Measurements from ENCODE around the gene SEPTIN3.

Gene SEPTIN3

DNA sequence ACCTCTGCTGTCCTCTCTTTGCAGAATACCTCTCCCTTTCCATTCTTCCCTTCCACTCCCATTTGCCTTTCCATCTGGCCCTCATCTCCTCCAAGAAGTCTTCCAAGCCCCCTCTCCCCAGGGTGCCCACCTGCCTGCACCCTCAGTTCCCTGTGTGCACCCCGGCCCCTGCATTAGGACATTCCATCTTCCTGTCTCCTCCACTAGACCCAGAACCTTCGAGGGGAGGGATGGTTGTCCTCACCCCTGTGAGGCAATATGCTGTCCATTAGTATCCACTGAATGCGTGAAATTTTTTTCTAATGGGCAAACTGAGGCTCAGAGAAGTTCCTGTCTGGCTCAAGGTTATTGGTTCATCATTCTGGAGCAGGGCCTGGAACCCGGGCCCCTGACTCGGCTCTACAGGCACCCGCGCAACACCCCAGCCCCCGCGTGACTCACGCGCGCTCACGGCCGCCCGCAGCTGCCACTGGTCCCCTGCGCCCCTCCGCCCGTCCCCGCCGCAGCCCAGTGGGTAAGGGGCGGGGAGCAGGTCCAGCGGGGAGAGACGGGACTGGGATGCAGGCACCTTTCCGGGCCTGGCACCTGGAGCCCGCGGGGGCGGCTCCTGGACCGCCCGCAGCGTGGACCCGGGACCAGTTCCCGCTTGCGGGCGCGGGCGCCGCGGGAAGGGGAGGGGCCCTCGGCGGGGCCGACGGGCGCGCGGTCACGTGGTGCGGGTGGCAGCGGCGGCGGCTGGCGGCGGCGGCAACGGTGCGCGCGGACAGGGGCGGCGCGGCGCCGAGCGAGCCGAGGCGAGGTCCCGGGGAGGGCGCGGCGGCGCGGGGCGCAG, 7.0 kb downstream of the SEPTIN3 start:
- DNase-seq = peak; percentile 75

DNA sequence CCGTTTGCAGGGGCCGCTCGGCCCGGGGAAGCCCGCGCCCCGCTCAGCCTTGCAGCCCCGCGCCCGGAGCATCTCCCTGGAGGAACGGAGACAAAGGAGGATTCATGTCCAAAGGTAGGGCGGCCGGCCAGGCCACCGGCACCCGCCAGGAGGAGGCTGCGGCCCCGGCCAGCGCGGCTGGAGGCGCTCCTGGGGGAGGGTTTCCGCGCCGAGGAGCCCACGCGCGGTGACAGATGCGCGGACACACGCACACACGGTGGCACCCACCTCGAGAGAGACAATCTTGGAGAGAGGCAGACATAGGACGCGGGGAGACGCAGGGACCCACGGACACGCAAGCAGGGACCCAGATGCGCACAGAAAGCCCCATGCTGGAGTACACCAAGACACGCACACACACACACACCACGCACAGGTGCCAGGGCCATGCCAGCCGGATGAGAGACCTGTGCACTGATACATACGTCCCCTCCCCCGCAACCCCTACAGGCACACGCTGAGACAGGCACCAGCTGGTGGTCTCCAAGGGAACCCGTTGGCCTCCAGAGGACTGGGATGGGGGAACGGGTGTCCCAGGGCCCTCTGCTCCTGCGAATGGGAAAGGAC, 7.8 kb downstream of the SEPTIN3 start:
- peak; percentile 77 for DNase-seq

DNA sequence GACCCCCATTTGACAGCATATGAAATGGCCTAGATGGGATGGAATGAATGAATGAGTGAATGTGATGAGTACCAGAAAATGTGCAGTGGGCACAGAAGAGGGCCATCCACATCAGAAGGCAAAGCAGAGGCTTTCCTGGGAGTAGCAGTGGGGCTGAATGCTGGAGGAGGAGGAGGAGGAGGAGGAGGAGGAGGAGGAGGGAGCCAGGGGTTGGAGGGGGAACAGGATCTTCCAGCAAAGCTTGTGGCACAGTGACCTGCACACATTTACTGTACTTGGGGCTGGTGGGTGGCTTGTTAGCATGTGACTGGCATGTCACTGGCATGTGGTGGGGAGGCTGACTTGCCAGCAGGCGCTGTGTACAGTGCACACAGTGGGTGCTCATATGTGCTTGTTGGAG, 9.5 kb downstream of the SEPTIN3 start:
- DNase-seq = no peak

DNA sequence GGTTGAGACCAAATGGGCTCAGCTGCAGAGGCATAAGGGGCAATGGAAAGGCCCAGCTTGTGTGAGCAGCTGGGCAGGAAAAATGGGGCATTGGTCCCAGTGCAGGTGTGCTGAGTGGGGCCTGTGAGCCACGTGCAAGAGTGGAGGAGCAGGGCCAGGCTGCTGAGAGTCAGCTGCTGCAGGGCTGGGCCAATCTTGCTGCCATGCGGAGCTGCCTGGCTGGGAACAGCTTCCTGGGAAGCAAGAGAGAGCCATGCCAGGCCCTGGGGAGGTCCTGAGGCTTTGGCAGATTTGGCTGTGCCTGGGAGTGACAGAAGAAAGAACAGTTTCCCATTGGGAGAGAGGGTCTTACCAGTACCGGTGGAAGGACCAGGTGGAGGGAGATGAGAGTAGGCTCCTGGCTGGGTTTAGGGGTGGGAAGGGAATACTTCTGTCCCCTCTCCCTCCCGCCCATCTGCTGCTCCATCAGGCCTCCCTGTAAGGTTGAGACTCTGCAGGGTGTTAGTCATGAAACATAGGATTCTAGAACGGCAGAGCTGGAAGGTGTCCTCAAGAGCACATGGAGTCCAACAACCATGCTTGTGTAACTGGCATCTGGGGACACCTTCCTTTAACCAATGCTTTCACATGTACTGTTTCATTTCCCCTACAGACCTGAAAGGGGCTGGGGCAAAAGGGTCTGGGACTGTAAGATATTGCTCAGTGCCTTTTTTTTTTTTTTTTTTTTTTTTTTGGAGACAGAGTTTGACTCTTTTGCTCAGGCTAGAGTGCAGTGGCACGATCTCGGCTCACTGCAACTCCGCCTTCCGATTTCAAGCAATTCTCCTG, 10.4 kb downstream of the SEPTIN3 start:
- no peak for DNase-seq

DNA sequence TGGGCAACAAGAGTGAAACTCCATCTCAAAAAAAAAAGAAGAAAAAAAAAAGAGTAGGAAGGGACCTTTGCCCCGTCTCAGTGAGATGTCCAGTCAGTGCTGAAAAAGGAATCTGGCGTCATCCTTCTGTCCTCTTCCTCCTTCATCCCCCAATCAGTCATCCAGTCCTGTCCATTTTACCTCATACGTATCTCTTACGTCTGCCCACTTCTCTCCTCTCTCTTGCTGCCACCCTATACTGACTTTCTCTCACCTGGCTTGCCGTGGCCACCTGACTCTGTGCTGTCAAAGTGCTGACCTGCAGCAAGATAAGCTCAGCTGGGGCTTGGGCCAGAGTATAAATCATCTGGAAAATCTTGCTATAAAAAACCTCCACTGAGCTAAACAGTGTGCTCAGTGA, 13.6 kb downstream of the SEPTIN3 start:
- no peak for DNase-seq

DNA sequence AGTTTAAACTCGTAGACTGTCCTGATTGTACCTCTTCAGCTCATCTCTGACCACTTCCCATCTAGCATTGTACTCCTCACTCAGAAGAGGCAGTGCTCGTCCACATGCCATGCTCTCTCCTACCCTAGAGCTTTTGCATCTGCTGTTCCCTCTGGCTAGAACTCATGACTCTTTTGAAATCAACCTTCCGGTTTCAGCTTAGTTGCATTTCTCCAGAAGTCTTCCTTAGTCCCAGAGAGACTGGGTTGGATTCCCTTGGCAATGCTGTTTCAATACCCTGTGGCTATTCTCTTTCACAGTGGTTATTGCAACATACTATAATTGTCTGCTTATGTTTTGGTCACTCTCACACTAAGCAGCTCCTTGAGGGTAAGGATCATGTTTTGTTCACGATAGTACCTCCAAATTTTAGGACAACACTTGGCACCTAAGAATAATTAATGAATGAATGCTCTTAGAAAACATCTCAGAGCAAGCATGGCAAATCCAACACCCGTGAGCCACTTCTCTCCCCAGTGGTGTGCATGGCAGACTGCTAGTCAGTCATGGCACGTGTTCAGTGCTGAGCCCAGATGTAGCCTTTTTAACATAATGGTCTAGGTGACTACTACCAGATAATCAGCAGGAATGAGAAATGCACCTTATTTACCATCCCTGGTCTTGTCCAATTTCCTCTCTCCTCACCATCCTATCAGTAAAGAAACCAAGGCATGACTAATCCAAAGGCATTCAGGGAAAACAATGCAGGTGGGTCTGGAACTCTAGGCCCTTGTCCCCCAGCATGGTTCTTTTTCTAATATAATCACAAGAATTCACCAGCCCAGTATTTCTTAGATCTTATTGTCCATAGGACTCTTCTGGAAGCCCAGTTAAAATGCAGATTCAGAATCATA, 14.5 kb downstream of the SEPTIN3 start:
- no peak for DNase-seq

DNA sequence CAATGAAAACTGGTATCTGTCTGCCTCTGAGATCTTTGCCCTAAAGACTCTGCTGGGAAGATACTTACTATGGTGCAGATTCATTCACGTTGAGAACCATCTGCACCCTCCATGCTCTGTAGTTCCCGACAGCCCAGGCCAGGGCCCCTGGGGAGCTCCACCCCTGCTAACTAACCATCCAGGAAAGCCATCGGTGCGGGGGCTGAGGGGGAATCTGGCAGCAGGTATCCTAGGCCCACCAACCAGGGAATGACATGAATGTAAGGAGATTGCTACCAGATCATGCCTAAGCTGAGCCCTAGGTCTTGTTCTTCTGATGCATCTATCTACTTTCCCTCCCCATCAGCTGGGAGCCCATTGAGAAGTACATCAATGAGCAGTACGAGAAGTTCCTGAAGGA, 18.0 kb downstream of the SEPTIN3 start:
- DNase-seq = no peak

DNA sequence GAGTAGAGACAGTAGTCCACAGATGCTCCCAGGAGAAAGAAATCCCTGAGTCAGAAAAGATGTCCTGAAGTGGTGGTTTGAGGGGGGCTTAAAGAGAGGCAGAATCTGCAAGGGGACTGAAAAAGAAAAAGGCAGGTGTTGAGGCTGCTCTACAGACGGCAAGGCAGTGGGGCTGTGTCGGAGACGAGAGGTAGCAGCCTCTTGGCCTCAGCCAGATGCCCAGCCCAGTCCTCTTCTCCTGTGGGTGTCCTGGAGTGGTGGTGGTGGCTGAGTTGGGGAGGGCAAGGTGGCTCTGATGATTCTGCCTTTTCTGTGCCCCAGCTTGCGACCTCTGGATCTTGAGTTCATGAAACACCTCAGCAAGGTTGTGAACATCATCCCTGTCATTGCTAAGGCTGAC, 20.0 kb downstream of the SEPTIN3 start:
- no peak for DNase-seq

DNA sequence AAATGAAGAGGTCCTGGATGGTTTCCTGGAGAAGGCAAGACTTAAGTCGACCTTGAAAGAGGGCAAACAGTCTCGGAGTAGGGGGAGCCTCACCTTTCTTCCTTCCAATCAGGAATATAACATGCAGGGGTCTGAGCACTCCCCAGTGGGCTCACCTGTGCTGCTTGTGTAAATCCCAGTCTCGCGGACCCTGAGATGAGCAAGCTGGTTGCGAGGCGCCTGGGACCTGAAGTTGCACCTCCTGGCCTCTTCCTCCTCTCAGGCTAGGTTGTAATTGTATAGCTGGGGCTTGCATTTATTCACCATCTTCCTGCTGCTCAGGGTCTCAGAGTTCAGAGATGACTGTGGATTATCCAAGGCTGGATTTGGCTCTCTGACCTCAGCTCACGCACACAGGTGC, 21.9 kb downstream of the SEPTIN3 start:
- no peak for DNase-seq

DNA sequence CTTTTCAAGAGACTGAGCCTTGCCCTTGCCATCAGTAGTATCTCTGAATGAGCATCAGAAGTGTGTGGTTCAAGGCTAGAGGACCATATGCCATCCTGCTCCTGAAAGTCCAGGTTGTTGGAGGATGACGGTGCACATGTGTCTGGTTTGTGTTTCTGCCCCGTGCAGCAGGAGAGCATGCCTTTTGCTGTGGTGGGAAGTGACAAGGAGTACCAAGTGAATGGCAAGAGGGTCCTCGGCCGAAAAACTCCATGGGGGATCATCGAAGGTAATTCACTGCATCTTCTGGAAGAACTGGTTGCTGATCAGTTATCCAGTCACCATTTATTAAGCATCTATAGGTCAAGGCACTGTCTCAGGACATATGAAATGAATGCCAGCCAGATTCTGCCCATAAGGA, 23.3 kb downstream of the SEPTIN3 start:
- no peak for DNase-seq

DNA sequence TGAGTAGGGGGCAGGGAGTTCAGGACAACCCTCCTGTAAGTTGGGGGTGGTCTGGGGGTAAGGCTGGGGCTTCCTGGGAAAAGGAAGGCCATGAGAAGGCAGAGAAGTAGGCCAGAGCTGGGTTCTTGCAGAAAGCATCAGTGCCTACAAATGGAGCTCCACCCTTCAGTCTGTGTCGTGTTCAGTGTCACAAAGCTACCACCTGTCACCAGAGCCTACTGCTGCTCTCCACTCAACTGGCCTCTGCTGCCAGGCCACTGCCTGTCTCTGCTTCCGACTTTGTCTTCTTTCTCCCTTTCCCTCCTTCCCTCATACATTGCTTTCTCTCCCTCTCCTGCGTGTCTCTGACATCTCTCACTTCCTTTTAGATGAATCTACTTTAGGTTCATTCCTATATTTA, 26.0 kb downstream of the SEPTIN3 start:
- no peak for DNase-seq

DNA sequence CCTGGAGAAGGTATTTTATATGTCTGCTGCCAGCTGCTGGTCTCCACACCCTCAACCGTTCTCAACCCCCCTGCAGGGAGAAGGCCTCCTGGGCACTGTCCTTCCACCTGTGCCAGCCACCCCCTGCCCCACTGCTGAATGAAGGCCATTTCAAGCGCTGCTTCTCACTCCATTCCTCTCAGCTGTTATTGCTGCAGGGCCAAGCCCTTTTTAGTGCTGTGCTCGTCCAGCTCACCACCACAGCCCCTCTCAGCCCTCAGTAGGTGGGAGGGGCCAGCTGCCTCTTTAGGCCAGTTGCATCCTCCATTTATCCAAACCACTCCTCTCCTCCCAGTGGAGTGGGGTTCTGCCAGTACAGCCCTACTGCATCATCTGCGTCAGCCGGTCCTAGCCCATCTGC, 27.6 kb downstream of the SEPTIN3 start:
- DNase-seq = no peak

DNA sequence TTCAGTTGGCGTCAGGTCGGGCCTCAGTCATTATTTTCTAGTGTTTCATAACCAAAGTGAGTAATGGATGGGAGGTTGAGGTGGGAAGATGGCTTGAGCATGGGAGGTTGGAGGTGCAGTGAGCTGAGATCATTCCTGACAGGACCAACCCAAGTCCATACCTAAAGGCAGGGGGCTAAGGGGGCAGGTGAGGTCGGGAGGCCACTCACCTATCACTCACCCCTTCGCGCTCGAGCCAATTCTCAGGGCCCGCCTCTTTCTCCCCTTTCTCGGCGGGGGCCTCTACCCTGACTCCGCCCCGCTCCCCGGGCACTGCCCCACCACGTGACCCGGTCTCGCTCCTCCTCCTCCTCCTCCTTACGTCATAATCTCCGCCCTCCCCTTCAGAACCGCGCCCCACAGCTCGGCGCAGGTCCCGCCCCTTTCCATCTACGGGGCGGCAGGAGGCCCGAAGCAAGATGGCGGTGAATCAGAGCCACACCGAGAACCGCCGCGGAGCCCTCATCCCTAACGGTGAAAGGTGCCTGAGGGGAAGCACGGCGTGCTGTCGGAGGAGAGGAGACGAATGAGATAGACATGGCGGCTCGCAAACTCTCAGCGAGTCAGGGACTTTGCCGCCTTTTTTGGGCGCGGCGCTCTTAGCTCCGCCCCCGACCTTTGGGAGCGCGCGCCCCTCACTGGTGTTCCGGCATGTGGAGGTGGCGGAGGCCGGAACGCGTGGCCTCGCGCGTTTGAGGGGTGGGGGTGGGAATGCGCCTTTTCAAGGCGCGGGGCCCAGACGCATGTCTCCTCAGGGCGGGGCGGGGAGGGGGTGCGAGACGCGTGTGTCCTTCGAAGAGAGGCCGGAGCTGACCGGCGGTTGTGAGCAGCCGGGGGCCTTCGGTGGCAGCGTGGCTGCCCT, 29.4 kb downstream of the SEPTIN3 start, which contains the start of gene WBP2NL:
Gene WBP2NL (plus strand): TSS at position 428 of the 901 bp plus-strand sequence. CDS start 31 bp downstream, at position 459.
- DNase-seq = peak; percentile 88

DNA sequence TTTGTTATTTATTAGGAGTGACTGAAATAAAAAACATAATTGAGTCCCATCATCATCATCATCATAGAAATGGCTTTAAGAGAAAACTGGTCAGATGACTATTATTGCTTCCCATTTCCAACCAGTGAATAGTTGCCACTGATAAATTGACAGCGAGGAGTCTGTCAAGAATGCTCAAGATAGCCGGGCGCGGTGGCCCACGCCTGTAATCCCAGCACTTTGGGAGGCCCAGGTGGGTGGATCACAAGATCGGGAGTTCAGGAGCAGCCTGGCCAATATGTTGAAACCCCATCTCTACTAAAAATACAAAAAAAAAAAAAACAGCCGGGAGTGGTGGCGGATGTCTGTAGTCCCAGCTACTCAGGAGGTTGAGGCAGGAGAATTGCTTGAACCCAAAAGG, 31.2 kb downstream of the SEPTIN3 start:
- DNase-seq = no peak

DNA sequence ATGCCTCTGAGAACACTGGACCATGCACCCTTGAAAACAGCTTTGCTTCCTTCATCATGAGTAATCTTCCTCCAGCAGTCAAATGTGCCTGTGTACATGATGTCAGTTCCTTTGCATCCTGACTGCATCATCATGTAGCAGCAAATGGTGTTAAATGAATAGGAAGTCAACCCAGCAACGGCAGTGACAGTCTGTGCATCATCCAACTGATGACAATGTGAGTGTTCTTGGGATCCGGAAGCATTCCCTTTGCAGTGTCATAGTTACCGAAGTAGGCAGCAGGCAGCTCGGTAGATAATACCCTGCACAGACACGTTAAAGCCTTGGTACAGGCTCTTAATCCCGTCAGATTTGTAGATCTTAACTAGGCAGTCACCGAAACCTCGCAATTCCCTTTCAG, 31.9 kb downstream of the SEPTIN3 start:
- DNase-seq = no peak

DNA sequence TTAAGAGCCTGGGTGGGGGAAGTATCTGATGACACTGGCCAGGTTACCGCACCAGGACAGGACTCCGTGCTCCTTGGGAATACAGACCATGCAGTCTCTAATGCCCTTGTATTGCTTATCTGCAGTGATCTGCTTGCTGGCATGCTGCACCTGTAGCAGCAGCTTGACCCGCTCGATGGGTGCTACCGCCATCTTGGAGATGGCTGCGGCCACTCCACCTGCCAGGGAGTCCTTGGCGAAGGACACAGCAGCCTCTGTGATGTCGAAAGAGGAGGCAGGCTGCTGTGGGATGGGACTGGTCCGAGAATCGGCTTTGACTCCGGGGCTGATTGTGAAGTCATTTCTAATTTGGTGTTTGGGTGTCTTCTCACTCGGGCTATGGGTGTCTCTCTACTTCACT, 32.5 kb downstream of the SEPTIN3 start:
- no peak for DNase-seq

DNA sequence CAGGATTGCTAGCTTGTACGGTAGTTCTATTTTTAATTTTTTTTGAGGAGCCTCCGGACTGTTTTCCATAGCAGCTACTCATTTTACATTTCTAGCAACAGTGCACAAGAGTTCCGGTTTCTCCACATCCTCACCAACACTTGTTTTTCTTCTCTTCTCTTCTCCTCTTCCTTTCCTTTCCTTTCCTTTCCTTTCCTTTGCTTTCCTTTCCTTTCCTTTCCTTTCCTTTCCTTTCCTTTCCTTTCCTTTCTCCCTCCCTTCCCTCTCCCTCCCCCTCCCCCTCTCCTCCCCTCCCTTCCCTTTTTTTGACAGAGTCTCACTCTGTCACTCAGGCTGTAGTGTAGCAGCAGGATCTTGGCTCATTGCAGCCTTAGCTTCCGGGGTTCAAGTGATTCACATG, 38.7 kb downstream of the SEPTIN3 start:
- DNase-seq = no peak

DNA sequence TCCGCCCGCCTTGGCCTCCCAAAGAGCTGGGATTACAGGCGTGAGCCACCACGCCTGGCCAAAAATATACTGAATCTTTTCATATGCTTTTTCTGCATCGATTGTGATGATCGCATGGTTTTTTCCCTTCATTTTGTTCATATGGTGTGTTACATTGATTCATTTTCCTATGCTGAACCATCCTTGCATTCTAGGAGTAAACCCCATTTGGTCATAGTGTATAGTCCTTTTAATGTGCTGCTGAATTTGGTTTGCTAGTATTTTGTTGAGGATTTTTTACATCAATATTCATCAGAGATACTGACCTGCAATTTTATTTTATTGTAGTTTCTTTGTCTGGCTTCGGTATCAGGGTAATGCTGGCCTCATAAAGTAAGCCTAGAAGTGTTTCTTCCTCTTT, 41.5 kb downstream of the SEPTIN3 start:
- DNase-seq = no peak

DNA sequence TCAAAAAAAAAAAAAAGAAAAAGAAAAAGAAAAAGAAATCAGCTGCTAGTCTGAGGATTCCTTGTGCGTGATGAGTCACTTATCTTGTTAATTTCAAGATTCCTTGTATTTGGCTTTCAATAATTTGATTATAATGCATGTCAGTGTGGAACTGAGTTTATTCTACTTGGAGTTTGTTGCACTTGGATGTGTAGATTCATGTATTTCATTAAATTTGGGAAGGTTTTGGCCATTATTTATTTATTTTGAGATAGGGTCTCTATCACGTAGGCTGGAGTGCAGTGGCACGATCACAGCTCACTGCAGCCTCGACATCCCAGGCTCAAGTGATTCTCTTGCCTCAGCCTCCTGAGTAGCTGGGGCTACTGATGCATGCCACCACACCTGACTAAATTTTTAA, 44.1 kb downstream of the SEPTIN3 start:
- no peak for DNase-seq

DNA sequence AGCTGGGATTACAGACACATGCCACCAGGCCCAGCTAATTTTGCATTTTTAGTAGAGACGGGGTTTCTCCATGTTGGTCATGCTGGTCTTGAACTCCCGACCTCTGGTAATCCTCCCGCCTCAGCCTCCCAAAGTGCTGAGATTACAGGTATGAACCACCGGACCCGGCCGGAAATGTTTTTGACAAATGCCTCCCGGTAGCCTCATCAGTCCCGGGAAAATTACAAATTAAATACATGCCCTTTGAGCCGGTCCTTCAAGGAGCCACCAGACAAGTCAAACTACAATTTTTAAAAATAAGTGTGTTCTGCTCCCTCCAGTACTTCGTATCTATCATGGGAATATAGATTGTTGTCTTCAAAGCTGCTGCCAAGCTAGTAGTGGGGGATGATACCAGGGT, 46.9 kb downstream of the SEPTIN3 start:
- no peak for DNase-seq

DNA sequence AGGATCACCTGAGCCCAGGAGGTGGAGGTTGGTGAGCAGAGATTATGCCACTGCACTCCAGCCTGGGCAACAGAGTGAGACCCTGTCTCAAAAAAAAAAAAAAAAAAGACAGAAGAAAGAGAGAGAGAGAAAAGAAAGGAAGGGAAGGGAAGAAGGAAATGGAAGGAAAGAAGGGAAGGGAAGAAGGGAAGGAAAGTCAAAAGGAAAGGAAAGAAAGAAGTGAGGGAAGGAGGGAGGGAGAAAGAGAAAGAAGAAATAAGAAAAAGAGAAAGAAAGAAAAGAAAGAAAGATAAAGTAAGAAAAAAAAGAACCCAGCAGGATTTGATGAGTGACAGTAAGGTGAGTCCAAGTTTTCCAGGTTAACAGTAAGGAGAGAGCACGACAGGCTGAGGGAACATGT, 49.0 kb downstream of the SEPTIN3 start:
- no peak for DNase-seq
